HUES6 (cell line): ENCODE results near the gene RNF126.

Experiments used
- H3K27ac ChIP-seq: 2 replicates; pipeline ENCODE4 v1.7.0; 2013; ENCODE audit warnings: low read depth, mild to moderate bottlenecking, low read length, inconsistent platforms
- H3K27me3 ChIP-seq: 2 replicates; pipeline ENCODE4 v1.6.1; 2013; ENCODE audit warnings: low read length; ENCODE audit not compliant: control insufficient read depth, insufficient read depth
- H3K36me3 ChIP-seq: 2 replicates; pipeline ENCODE4 v1.6.1; 2013; ENCODE audit warnings: low read length; ENCODE audit not compliant: control insufficient read depth, insufficient read depth
- H3K4me1 ChIP-seq: 2 replicates; pipeline ENCODE4 v1.6.1; 2013; ENCODE audit warnings: low read length; ENCODE audit not compliant: control insufficient read depth, insufficient read depth
- H3K4me3 ChIP-seq: 2 replicates; pipeline ENCODE4 v1.5.1; 2013; ENCODE audit warnings: low read depth, low read length
- H3K9ac ChIP-seq: one replicate; pipeline ENCODE4 v1.6.1; 2013; ENCODE audit warnings: mild to moderate bottlenecking, low read length
- H3K9me3 ChIP-seq: 2 replicates; pipeline ENCODE4 v1.6.1; 2013; ENCODE audit warnings: low read depth, low read length; ENCODE audit not compliant: control insufficient read depth, insufficient read depth

RNF126 gene

DNA sequence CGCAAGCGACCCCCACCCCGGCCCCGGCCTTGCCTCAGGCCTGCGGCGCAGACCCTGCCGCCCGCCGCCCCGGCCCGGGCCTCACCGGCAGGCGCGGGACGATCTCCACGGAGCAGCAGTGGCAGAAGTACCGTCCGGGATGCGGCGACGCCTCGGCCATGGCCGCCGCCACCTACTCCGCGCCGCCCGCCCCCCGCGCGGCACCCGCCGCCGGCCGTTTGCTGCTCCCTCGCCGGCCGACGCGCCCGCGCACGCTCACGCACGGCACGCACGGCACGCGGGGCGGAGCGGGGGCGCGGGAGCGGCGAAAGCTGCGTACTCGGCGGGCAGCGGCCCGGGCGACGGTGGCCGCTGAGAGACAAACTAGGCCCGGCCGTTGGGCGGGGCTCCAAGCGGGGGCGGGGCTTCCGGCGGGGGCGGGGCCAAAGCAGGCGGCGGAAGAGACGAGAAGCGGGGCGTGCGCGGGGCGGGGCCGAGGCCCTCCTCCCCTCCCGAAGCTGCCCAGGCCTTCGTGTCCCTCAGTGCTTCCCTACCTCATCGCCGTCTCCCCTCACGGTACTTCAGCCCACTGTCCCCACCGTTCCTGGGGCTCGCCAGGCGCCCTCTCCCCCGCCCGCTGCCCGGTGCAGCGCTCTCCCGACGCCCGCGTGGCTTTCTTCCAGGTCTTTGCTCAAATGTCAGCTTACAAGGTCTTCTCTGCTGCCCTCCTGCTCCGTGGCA, at the start of gene RNF126:
TSS of gene RNF126 (minus strand) at position 253 of the 720 bp plus-strand sequence. CDS start at position 160, 93 bp downstream.
- peaks cover 7% of the 10 kb centered on the region for H3K36me3 ChIP-seq
- H3K9me3 ChIP-seq, result no peaks in the 10 kb centered on the region
- H3K4me3 ChIP-seq, result peak within 1 kb of the TSS; percentile 83
- H3K4me1 ChIP-seq, result peaks cover 21% of the 10 kb centered on the region
- H3K27me3 ChIP-seq, result no peaks in the 10 kb centered on the region
- peak within 1 kb of the TSS; percentile 96 for H3K9ac ChIP-seq
- peak within 1 kb of the TSS; percentile 96 for H3K27ac ChIP-seq

DNA sequence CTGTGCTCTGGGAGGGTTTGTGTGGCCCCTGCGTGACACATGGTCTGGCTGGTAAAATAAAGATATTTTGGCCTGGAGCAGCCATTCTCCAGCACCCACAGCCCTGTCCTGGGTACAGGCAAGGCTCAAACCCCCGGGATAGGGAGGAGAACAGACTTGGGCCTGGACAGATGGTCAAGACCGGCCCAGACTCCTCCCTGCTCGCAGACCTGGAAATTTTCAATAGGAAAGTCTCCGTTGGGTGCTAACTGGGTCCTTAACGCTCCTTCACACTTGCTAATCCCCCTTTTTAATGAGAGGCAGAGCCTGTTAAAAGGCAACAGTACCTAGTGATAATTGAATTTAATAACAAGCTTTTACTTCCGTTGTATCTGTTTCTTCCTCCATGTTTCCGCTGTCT, 48.2 kb upstream of the RNF126 start:
- H3K36me3 ChIP-seq, result no peaks in the 10 kb centered on the region
- H3K9ac ChIP-seq, result no peak overlapping the region
- peaks cover 20% of the 10 kb centered on the region for H3K4me1 ChIP-seq
- no peak overlapping the region for H3K4me3 ChIP-seq
- H3K9me3 ChIP-seq, result peaks cover 13% of the 10 kb centered on the region
- peaks cover 4% of the 10 kb centered on the region; the same call in 1 of the 2 replicates for H3K27me3 ChIP-seq
- no peak overlapping the region for H3K27ac ChIP-seq

DNA sequence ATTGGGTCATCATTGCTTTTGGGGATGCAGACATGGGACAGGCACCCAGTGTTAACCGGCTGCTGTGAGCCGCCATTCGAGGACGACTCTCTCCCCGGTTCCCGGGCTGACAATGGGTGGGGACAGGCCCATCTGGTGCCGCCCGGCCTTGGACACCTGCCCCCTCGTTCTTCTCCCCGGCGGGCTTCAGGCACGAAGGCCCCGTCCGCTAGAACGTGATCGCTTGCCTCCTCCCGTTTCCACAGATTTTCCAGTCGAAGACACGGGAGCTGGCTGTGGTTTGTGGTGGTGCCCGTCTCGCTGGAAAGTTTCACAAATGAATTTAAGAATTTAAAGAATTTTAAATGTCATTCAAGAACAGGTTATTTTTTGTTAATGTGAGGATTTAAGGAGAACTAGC, 47.8 kb upstream of the RNF126 start:
- Histone ChIP-seq H3K27me3 (peaks cover 4% of the 10 kb centered on the region; the same call in 1 of the 2 replicates), H3K27ac (no peak overlapping the region), H3K4me3 (no peak overlapping the region), H3K4me1 (peaks cover 20% of the 10 kb centered on the region), H3K9me3 (peaks cover 13% of the 10 kb centered on the region), H3K36me3 (no peaks in the 10 kb centered on the region), H3K9ac (no peak overlapping the region)

DNA sequence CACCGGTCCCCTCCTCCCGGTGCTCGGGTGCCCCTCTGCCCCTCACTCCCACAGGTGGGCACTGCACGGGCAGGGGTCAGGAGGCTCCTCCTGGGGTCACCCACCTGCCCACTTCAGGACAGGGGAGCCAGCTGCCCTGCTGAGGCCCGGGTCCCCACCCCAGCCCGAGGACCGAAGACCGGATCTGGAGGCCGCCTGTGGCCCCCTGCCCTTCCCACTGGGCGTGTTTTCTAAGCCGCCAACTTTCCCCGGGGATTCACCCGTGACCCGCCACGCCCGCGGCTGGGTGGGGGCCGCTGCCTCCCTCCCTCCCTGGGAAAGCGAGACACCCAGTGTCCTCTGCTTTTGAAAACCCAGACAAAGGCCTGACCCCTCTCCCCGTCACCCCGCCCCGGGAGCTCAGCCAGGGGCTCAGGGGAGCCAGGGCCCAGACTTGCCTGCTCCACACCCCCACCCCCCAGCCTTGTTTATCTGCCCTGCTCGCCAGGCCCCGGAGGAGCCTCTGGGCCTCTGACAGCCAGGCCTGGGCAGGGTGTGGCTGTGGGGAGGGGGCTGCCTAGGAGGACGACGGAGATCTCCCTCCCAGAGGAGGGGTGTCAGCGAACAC, 47.1 kb upstream of the RNF126 start:
- Histone ChIP-seq H3K4me3 (peak overlapping the region; percentile 64), H3K27me3 (peaks cover 4% of the 10 kb centered on the region; the same call in 1 of the 2 replicates)

DNA sequence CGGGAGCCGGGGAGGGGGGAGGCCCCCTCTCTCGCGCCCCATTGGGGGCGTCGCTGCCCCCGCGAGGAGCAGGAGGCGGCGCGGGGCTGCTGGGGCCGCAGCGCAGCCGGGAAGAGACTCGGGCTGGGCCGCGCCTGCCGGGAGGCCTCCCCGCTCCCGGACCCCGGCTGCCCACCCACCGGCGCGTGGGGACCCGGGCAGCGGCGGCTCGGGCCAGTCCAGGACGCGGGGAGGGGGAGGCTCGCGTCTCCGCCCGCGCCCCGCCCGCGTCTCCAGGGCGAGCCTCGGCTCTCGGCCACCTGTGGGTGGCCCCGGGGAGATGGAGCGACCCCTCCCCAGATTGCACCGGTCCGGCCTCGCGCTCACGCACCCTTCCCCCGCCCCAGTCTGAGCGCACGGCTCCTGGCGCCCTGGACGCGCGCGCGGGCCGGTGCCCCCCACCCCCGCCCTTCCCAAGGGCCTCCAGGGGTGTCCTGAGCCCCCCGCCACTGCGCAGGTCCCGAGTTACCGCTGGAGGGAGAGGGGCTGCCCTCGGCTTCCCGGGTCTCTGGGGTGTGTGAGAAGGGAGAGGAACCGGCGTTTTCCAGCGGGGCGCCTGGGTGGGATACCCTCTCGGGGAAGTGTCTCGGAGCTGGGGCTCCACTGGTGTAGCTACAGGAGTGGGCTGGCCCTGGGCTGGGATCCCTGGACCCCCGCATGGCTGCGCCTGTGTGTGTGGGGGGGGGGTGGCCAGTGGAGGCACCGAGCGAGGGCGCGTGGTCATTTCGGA, 46.4 kb upstream of the RNF126 start:
- H3K9me3 ChIP-seq, result peaks cover 7% of the 10 kb centered on the region; the same call in 1 of the 2 replicates
- H3K9ac ChIP-seq, result no peak overlapping the region
- peaks cover 21% of the 10 kb centered on the region for H3K4me1 ChIP-seq
- no peaks in the 10 kb centered on the region for H3K36me3 ChIP-seq
- H3K27me3 ChIP-seq, result peaks cover 4% of the 10 kb centered on the region
- peak overlapping the region; percentile 64 for H3K4me3 ChIP-seq
- no peak overlapping the region for H3K27ac ChIP-seq

More for the DNA sequence above, 47.1 kb upstream of the RNF126 start:
- H3K9ac ChIP-seq, result no peak overlapping the region
- peaks cover 20% of the 10 kb centered on the region for H3K4me1 ChIP-seq
- no peak overlapping the region for H3K27ac ChIP-seq
- peaks cover 7% of the 10 kb centered on the region; the same call in 1 of the 2 replicates for H3K9me3 ChIP-seq
- no peaks in the 10 kb centered on the region for H3K36me3 ChIP-seq

DNA sequence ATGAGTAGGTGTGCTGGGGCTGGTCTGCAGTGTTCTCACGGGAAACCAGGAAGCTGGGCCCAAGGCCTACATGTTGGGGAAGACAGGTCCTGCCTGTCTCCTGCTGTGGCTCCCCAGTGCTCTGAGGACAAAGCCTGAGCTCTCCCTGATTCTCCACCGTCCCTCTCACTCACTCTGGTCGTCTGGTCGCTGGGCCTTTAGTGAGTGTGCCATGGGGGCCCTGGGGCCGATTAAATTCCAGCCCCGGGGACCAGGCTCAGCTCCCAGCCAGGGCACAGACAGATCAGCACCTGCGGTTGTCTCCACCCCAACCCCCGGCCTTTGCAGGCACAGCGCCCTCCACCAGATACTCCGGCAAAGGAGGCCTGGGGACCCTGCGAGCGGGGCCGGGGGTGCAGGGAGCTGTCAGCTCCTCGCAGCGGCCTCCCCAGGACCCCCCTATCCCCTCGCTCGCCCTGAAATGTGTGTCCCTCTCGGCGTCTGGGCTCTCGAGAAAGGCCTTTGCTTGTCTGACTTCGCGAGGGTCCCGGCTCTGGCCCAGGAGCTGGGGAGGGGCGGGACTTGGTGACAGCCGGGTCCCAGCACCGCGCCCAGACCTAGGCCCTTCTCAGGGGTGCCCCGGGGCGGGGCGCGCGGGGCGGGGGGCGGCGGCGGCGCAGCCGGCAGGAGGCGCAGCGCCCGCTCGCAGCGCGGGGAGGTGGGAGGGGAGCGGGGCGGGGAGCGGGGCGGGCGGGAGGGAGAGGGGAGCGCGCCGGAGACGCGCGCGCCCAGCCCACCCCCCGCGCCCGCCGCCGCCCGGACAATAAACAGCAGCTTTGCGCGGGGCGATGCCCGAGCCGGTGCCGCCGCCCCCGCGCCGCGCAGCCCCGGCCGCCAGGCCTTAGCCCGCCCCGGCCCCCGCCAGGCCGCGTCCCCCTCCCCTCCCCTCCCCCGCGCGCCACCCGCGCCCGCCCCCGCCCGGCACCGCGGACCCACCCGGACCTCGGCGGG, 45.4 kb upstream of the RNF126 start, which contains the start of gene PALM:
TSS of gene PALM (plus strand) at position 782 of the 990 bp plus-strand sequence. CDS start 212 bp downstream, outside the sequence.
- H3K27me3 ChIP-seq, result peaks cover 4% of the 10 kb centered on the region
- peaks cover 7% of the 10 kb centered on the region; the same call in 1 of the 2 replicates for H3K9me3 ChIP-seq
- H3K4me1 ChIP-seq, result peaks cover 23% of the 10 kb centered on the region
- peak within 1 kb of the TSS; percentile 64 for H3K4me3 ChIP-seq
- no peak within 1 kb of the TSS for H3K27ac ChIP-seq
- H3K36me3 ChIP-seq, result no peaks in the 10 kb centered on the region
- no peak within 1 kb of the TSS for H3K9ac ChIP-seq

DNA sequence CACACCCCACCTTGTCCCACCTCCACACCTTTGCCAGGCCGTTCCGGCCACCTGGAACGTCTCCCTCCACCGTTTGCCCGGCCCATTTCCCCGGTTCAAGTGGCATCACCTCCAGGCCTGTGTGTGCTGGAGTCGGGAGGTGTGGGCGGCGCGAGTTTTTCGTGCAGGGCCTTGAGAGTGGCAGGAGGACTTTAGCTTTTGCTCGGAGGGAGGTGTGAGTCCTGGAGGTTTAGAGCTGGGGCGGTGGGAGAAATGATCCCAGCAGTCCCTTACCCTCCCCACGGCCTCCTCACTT, 41.4 kb upstream of the RNF126 start:
- Histone ChIP-seq H3K9me3 (peaks cover 7% of the 10 kb centered on the region; the same call in 1 of the 2 replicates), H3K4me3 (peak overlapping the region; percentile 59), H3K9ac (peak overlapping the region; percentile 48), H3K27me3 (no peaks in the 10 kb centered on the region; the same call in 1 of the 2 replicates), H3K27ac (no peak overlapping the region), H3K4me1 (peaks cover 3% of the 10 kb centered on the region; the same call in 1 of the 2 replicates), H3K36me3 (no peaks in the 10 kb centered on the region)

DNA sequence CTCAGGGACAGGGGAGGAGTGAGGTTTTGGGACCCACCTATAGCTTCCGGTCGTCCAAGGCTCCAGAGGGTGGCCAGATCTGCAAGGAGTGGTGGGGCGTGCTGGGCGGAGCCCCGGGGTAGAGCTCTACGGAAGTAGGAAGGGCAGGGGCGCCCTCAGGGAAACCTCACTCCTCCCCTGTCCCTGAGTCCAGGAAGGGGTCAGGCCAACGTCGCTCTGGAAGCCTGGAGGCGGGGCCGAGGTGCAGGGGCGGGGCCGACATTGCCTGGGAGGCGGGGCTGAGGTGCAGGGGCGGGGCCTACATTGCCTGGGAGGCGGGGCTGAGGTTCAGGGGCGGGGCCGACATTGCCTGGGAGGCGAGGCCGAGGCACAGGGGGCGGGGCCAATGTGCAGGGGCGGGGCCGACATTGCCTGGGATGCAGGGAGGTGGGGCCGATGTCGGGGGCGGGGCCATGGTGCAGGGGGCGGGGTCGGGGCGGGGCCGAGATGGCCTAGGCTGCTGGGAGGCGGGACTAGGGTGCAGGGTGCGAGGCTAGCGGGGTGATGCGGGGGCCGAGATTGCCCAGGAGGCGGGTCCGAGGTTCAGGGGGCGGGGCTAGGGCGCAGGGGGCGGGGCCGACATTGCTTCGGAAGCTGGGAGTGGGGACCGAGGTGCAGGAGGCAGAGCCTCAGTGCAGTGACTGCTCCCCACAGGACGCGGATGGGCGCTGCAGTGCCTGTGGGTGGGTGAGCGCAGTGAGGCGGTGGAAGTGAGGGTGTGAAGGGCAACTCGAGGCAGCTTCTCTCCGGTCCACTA, 40.8 kb upstream of the RNF126 start:
- Histone ChIP-seq H3K36me3 (no peaks in the 10 kb centered on the region), H3K9ac (peak overlapping the region; percentile 48), H3K4me1 (peaks cover 3% of the 10 kb centered on the region; the same call in 1 of the 2 replicates), H3K9me3 (peaks cover 7% of the 10 kb centered on the region; the same call in 1 of the 2 replicates), H3K4me3 (peak overlapping the region; percentile 59), H3K27me3 (no peaks in the 10 kb centered on the region; the same call in 1 of the 2 replicates), H3K27ac (no peak overlapping the region)

DNA sequence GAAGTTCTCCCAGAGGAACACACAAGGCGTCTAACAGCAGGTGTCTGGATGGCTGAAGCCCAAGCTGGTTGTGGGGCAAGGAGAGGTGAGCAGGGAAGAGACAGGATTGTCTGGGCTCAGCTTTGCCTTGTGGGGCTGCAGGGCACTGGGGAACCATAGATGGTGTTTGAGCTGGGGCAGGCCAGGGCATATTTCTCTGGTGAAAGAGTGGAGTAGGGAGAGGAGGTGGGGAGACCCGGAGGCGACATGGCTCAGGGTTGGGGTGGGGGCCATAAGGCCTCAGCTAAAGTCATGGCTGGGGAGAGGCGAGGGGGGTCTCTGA, 40.3 kb upstream of the RNF126 start:
- Histone ChIP-seq H3K4me1 (peaks cover 3% of the 10 kb centered on the region; the same call in 1 of the 2 replicates), H3K27ac (no peak overlapping the region), H3K9me3 (peaks cover 7% of the 10 kb centered on the region; the same call in 1 of the 2 replicates), H3K9ac (no peak overlapping the region), H3K36me3 (no peaks in the 10 kb centered on the region), H3K27me3 (no peaks in the 10 kb centered on the region; the same call in 1 of the 2 replicates), H3K4me3 (peak overlapping the region; percentile 51)
